ENCODE measurements around the gene TMEM198.

Gene TMEM198

GRCh38 chr2:219565130-219566080, 21.6 kb downstream of the TMEM198 start:
- no peaks in the 10 kb centered on the region for H3K27me3 ChIP-seq (ENCODE audit: control insufficient read depth, insufficient read depth, low read length)
- no CpG with 5 or more reads among the region's 21 CpGs for WGBS (ENCODE audit: insufficient coverage, insufficient read length)
- DNase-seq (ENCODE audit: low read depth, low spot score) = no peak
- H3K36me3 ChIP-seq (ENCODE audit: control insufficient read depth, insufficient read depth, low read length) = peaks cover 21% of the 10 kb centered on the region
- H3K4me1 ChIP-seq (ENCODE audit: control insufficient read depth, insufficient read depth, low read length) = peaks cover 35% of the 10 kb centered on the region
- peak overlapping the region; percentile 94 for H3K27ac ChIP-seq (ENCODE audit: low read length)
- H3K9me3 ChIP-seq (ENCODE audit: control insufficient read depth, insufficient read depth, low read length) = no peaks in the 10 kb centered on the region
- no peak overlapping the region for H3K4me3 ChIP-seq (ENCODE audit: low read length)

- H3K9me3 ChIP-seq (ENCODE audit: control insufficient read depth, insufficient read depth, low read length) = no peaks in the 10 kb centered on the region
- WGBS (ENCODE audit: insufficient coverage, insufficient read length) = no CpG with 5 or more reads among the region's 11 CpGs
- no peak for DNase-seq (ENCODE audit: low read depth, low spot score)
- H3K4me1 ChIP-seq (ENCODE audit: control insufficient read depth, insufficient read depth, low read length) = peaks cover 24% of the 10 kb centered on the region
- peaks cover 21% of the 10 kb centered on the region for H3K36me3 ChIP-seq (ENCODE audit: control insufficient read depth, insufficient read depth, low read length)
- no peak overlapping the region for H3K4me3 ChIP-seq (ENCODE audit: low read length)
- H3K27ac ChIP-seq (ENCODE audit: low read length) = no peak overlapping the region
- H3K27me3 ChIP-seq (ENCODE audit: control insufficient read depth, insufficient read depth, low read length) = no peaks in the 10 kb centered on the region
Observed at GRCh38 chr2:219566640-219567039, 22.8 kb downstream of the TMEM198 start.

GRCh38 chr2:219567131-219567530, 23.3 kb downstream of the TMEM198 start:
- Histone ChIP-seq H3K9me3 (ENCODE audit: control insufficient read depth, insufficient read depth, low read length) (no peaks in the 10 kb centered on the region), H3K4me1 (ENCODE audit: control insufficient read depth, insufficient read depth, low read length) (peaks cover 24% of the 10 kb centered on the region), H3K4me3 (ENCODE audit: low read length) (no peak overlapping the region), H3K36me3 (ENCODE audit: control insufficient read depth, insufficient read depth, low read length) (peaks cover 20% of the 10 kb centered on the region), H3K27ac (ENCODE audit: low read length) (no peak overlapping the region), H3K27me3 (ENCODE audit: control insufficient read depth, insufficient read depth, low read length) (no peaks in the 10 kb centered on the region)
- no peak for DNase-seq (ENCODE audit: low read depth, low spot score)
- no CpG with 5 or more reads among the region's 18 CpGs for WGBS (ENCODE audit: insufficient coverage, insufficient read length)

- Histone ChIP-seq H3K4me1 (ENCODE audit: control insufficient read depth, insufficient read depth, low read length) (peaks cover 23% of the 10 kb centered on the region), H3K27me3 (ENCODE audit: control insufficient read depth, insufficient read depth, low read length) (no peaks in the 10 kb centered on the region), H3K36me3 (ENCODE audit: control insufficient read depth, insufficient read depth, low read length) (peaks cover 14% of the 10 kb centered on the region), H3K9me3 (ENCODE audit: control insufficient read depth, insufficient read depth, low read length) (no peaks in the 10 kb centered on the region), H3K4me3 (ENCODE audit: low read length) (no peak overlapping the region), H3K27ac (ENCODE audit: low read length) (no peak overlapping the region)
- WGBS (ENCODE audit: insufficient coverage, insufficient read length) = no CpG with 5 or more reads among the region's 35 CpGs
- no peak for DNase-seq (ENCODE audit: low read depth, low spot score)
Observed at GRCh38 chr2:219567791-219568361, 24.0 kb downstream of the TMEM198 start.

GRCh38 chr2:219569041-219569440, 25.2 kb downstream of the TMEM198 start:
- H3K9me3 ChIP-seq (ENCODE audit: control insufficient read depth, insufficient read depth, low read length) = no peaks in the 10 kb centered on the region
- no CpG with 5 or more reads among the region's 6 CpGs for WGBS (ENCODE audit: insufficient coverage, insufficient read length)
- DNase-seq (ENCODE audit: low read depth, low spot score) = no peak
- no peak overlapping the region for H3K27ac ChIP-seq (ENCODE audit: low read length)
- no peak overlapping the region for H3K4me3 ChIP-seq (ENCODE audit: low read length)
- H3K4me1 ChIP-seq (ENCODE audit: control insufficient read depth, insufficient read depth, low read length) = peaks cover 23% of the 10 kb centered on the region
- H3K27me3 ChIP-seq (ENCODE audit: control insufficient read depth, insufficient read depth, low read length) = no peaks in the 10 kb centered on the region
- peaks cover 12% of the 10 kb centered on the region for H3K36me3 ChIP-seq (ENCODE audit: control insufficient read depth, insufficient read depth, low read length)

- peaks cover 12% of the 10 kb centered on the region for H3K36me3 ChIP-seq (ENCODE audit: control insufficient read depth, insufficient read depth, low read length)
- H3K4me3 ChIP-seq (ENCODE audit: low read length) = no peak overlapping the region; the same call in 1 of the 2 replicates
- no CpG with 5 or more reads among the region's 6 CpGs for WGBS (ENCODE audit: insufficient coverage, insufficient read length)
- H3K27me3 ChIP-seq (ENCODE audit: control insufficient read depth, insufficient read depth, low read length) = no peaks in the 10 kb centered on the region
- no peaks in the 10 kb centered on the region for H3K9me3 ChIP-seq (ENCODE audit: control insufficient read depth, insufficient read depth, low read length)
- DNase-seq (ENCODE audit: low read depth, low spot score) = no peak
- peaks cover 22% of the 10 kb centered on the region for H3K4me1 ChIP-seq (ENCODE audit: control insufficient read depth, insufficient read depth, low read length)
- no peak overlapping the region for H3K27ac ChIP-seq (ENCODE audit: low read length)
Observed at GRCh38 chr2:219569635-219570034, 25.8 kb downstream of the TMEM198 start.

GRCh38 chr2:219570194-219570923, 26.5 kb downstream of the TMEM198 start:
- Histone ChIP-seq H3K9me3 (ENCODE audit: control insufficient read depth, insufficient read depth, low read length) (no peaks in the 10 kb centered on the region), H3K27ac (ENCODE audit: low read length) (no peak overlapping the region), H3K4me1 (ENCODE audit: control insufficient read depth, insufficient read depth, low read length) (peaks cover 23% of the 10 kb centered on the region), H3K36me3 (ENCODE audit: control insufficient read depth, insufficient read depth, low read length) (peaks cover 12% of the 10 kb centered on the region), H3K4me3 (ENCODE audit: low read length) (peak overlapping the region; percentile 84), H3K27me3 (ENCODE audit: control insufficient read depth, insufficient read depth, low read length) (no peaks in the 10 kb centered on the region)
- DNase-seq (ENCODE audit: low read depth, low spot score) = no peak
- WGBS (ENCODE audit: insufficient coverage, insufficient read length) = no CpG with 5 or more reads among the region's 95 CpGs

GRCh38 chr2:219570924-219571310, 27.1 kb downstream of the TMEM198 start:
- Histone ChIP-seq H3K27me3 (ENCODE audit: control insufficient read depth, insufficient read depth, low read length) (no peaks in the 10 kb centered on the region), H3K4me3 (ENCODE audit: low read length) (peak overlapping the region; percentile 84), H3K9me3 (ENCODE audit: control insufficient read depth, insufficient read depth, low read length) (no peaks in the 10 kb centered on the region)

GRCh38 chr2:219571311-219572236, 27.7 kb downstream of the TMEM198 start, which contains the start of gene OBSL1:
TSS of gene OBSL1 (minus strand) at chr2:219571539. CDS start at chr2:219571232, 307 bp downstream.
- peaks cover 20% of the 10 kb centered on the region for H3K4me1 ChIP-seq (ENCODE audit: control insufficient read depth, insufficient read depth, low read length)
- 100% methylated on average over 1 of the region's 42 CpGs for WGBS (ENCODE audit: insufficient coverage, insufficient read length)
- no peaks in the 10 kb centered on the region for H3K27me3 ChIP-seq (ENCODE audit: control insufficient read depth, insufficient read depth, low read length)
- peak within 1 kb of the TSS; percentile 84 for H3K4me3 ChIP-seq (ENCODE audit: low read length)
- DNase-seq (ENCODE audit: low read depth, low spot score) = no peak
- H3K27ac ChIP-seq (ENCODE audit: low read length) = no peak within 1 kb of the TSS
- no peaks in the 10 kb centered on the region for H3K9me3 ChIP-seq (ENCODE audit: control insufficient read depth, insufficient read depth, low read length)
- peaks cover 12% of the 10 kb centered on the region for H3K36me3 ChIP-seq (ENCODE audit: control insufficient read depth, insufficient read depth, low read length)

More at GRCh38 chr2:219570924-219571310, 27.1 kb downstream of the TMEM198 start:
- Histone ChIP-seq H3K4me1 (ENCODE audit: control insufficient read depth, insufficient read depth, low read length) (peaks cover 20% of the 10 kb centered on the region), H3K36me3 (ENCODE audit: control insufficient read depth, insufficient read depth, low read length) (peaks cover 12% of the 10 kb centered on the region), H3K27ac (ENCODE audit: low read length) (no peak overlapping the region)
- no peak for DNase-seq (ENCODE audit: low read depth, low spot score)
- no CpG with 5 or more reads among the region's 55 CpGs for WGBS (ENCODE audit: insufficient coverage, insufficient read length)

All from iPS DF 6.9 (cell line).